Measurements from ENCODE around the gene STK17A.
"Not testable (repeated sequence)": the region's sequence is repeated elsewhere in the genome, so short reads cannot be mapped to it uniquely, and the experiment has no call there.

The STK17A gene

DNA sequence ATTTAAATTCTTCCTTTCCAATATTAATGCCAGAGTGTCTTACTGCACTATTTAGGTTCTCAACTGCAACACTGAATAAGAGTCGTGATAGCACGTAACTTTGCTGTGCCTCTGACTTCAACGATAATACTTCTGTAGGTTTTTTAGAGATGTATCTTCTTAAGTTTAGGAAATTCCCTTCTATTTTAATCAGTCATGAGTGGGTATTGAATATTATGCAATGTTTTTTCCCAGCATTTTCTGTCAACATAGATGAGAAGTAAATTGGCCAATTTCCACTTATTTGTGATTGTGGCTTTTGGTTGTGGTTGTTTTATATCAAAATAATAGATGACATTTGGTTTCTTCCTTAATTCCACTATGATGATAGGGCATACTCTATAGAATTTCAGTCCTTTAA, 6.7 kb upstream of the STK17A start:
- Mint-ChIP-seq H3K4me3 (no peak overlapping the region), H3K36me3 (no peaks in the 10 kb centered on the region), H3K4me1 (peaks cover 29% of the 10 kb centered on the region), H3K27me3 (peaks cover 5% of the 10 kb centered on the region), H3K27ac (no peak overlapping the region), H3K9me3 (no peaks in the 10 kb centered on the region)
- no peak for DNase-seq
- CTCF ChIA-PET, result interaction anchor here (2.5 kb wide), 1 partner anchor 124 kb away, joined by 9 read pairs; no protein-coding TSS in a partner anchor

DNA sequence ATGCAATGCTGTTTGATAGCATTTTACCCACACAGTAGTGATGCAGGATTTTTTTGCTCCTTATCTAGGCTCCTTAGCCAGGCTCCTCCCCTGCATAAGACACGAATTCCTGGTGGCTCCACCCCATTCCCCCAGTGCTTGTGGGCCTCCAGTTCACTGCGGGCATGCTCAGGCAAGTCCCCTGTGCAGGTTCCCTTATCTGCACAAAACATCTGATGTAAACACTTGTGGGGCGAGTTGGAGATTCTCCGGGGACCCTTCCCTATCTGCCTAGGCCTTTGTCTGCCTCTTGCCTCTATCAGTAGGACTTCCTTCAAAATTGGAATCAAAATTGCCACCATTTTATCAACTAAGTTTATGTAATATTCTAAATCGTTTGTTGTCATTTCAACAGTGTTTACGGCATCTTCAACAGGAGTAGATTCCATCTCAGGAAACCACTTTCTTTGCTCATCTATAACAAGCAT, 5.4 kb upstream of the STK17A start:
- DNase-seq, result no peak
- Mint-ChIP-seq H3K27me3 (peaks cover 15% of the 10 kb centered on the region), H3K9me3 (no peaks in the 10 kb centered on the region), H3K4me3 (no peak overlapping the region), H3K4me1 (peaks cover 30% of the 10 kb centered on the region), H3K36me3 (no peaks in the 10 kb centered on the region), H3K27ac (no peak overlapping the region)
- CTCF ChIA-PET, result no interaction called here

DNA sequence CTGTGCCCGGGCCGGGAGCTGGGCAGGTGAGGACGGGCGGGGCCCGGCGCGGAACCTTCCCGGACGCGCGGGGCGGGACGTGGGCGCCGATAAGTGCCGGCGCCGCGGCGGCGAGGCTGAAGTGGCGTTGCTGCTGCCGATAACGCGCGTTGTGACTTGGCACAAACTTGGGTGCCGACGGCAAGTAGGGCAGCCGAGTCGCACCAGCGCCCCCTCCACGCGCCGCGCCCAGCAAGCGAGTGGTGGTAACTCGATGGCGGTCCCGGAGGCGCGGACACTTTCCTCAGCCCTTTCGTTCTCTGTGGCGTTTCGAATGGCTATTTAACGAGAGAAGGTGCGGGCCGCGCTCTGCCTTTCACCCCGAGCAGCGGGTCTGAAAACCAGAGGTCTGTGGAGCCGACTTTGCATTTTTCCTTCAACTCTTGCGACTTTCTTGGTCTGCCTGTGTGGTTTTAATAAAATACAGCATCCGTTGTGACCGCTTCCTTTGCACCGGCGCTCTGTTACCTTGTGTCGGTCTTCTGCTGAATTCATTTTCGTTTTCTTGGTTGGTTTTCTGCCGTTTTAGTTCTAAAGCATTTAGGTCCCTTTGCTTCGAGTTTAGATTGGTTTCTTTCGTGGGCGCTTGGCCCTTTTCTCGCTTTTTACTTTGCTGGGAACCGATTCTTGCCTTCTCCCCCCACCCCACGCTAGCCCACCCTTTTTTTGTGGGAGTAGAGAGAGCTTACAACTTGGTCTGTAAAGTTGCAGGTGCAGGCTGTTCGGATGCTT, 701 bp downstream of the STK17A start:
- Mint-ChIP-seq H3K27ac (peak overlapping the region; percentile 99), H3K4me3 (peak overlapping the region; percentile 97), H3K4me1 (peaks cover 29% of the 10 kb centered on the region), H3K27me3 (peaks cover 18% of the 10 kb centered on the region), H3K36me3 (peaks cover 25% of the 10 kb centered on the region), H3K9me3 (no peaks in the 10 kb centered on the region)
- peak; percentile 78 for DNase-seq
- CTCF ChIA-PET, result interaction anchor here (0.6 to 10.9 kb wide), 45 partner anchors 8 to 647 kb away, joined by 3 to 393 read pairs (median 8); partner anchors contain the start of gene COA1

DNA sequence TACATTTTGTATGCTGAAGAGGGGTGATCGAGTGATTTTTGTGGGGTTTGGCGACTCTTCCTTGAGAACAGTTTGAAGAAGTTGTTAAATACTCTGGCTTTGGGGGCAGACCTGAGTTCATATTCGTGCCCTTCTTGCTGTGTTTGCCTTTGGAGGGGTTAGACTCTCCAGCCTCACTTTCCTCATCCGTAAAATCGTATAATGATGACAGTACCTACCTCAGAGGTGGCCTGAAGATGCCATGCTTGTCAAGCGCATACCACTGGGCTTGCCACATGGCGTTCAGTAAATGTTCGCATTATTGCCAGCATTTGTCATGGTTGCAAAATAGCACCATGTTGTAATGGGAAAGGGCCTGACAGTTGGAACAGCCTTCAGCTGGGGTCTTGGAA, 1.3 kb downstream of the STK17A start:
- Mint-ChIP-seq H3K9me3 (no peaks in the 10 kb centered on the region), H3K27ac (peak overlapping the region; percentile 99), H3K27me3 (peaks cover 18% of the 10 kb centered on the region), H3K4me1 (peaks cover 34% of the 10 kb centered on the region), H3K36me3 (peaks cover 28% of the 10 kb centered on the region), H3K4me3 (peak overlapping the region; percentile 97)
- CTCF ChIA-PET, result interaction anchor here (1.2 to 10.9 kb wide), 5 partner anchors 44 to 255 kb away, joined by 4 to 393 read pairs (median 39); no protein-coding TSS in a partner anchor
- DNase-seq, result peak; percentile 51

DNA sequence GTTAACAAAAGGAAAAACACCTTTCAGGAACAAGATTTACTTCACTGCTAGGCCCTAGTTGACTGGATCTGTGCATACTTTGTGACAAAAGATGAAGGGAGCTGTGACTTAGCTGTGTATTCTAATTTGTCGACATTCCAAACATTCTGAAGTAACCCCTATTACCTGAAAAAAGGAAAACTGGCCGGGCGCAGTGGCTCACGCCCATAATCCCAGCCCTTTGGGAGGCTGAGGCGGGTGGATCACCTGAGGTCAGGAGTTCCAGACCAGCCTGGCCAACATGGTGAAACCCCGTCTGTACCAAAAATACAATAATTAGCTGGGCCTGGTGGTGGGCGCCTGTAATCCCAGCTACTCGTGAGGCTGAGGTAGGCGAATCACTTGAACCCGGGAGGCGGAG, 1.8 kb downstream of the STK17A start:
- not testable (repeated sequence) for H3K9me3 Mint-ChIP-seq, DNase-seq
- Mint-ChIP-seq H3K27ac (peak overlapping the region; percentile 99), H3K36me3 (peaks cover 31% of the 10 kb centered on the region), H3K4me1 (peaks cover 39% of the 10 kb centered on the region), H3K27me3 (peaks cover 18% of the 10 kb centered on the region), H3K4me3 (peak overlapping the region; percentile 97)
- CTCF ChIA-PET, result interaction anchor here (0.7 to 10.9 kb wide), 6 partner anchors 43 to 254 kb away, joined by 3 to 393 read pairs (median 24); no protein-coding TSS in a partner anchor

DNA sequence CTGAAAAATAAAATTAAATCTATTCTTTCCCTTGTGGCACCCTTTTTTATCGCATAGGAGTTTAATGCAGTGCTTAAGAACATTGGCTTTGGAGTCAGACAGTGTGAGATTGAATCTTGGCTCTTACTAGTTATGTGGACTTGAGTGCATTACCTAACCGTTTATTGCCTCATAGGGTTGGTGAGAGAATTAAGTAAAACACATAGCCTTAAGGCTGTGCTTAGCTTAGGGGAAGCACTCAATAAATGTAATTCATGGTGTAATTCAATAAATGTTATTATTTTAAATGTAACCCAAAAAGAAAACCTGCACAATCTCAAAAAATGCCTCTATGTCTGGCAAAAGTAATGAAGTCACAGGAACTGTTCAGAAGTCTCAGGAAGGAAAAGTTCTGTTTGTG, 2.7 kb downstream of the STK17A start:
- Mint-ChIP-seq H3K9me3 (no peaks in the 10 kb centered on the region), H3K27me3 (peaks cover 16% of the 10 kb centered on the region), H3K36me3 (peaks cover 33% of the 10 kb centered on the region), H3K4me3 (peak overlapping the region; percentile 97), H3K27ac (peak overlapping the region; percentile 99), H3K4me1 (peaks cover 47% of the 10 kb centered on the region)
- no peak for DNase-seq
- CTCF ChIA-PET, result interaction anchor here (0.7 to 10.9 kb wide), 4 partner anchors 58 to 253 kb away, joined by 3 to 393 read pairs (median 59); no protein-coding TSS in a partner anchor

DNA sequence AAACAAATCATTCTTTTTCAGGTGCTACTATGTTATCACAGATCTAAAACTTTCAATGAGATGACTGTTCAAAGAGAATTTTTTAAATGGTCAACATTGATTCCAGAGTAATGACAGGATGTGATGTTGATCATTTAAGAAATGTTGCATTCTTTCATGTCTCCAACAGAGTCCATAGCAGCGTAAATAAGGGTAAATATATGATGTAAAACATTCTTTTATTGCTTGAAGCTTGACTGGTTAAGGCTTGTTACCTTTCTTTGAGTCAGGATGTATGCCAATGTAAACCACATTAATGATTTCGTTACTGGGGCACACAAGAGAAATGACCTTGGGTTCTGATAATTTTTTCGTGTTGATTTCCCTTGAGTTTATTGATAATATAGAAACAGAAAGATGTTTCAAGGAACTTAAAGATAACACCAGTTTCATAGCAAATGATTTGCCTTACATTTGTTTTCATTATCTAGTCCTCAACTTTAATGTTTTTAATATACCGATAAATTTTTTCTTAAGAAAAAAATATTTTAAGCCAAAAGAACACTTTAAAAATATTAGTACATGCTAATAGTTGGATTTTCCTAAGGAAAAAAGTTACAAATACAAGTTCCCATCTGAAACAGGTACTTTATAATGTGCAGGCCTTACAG, 3.5 kb downstream of the STK17A start:
- Mint-ChIP-seq H3K4me3 (peak overlapping the region; percentile 97), H3K36me3 (peaks cover 34% of the 10 kb centered on the region), H3K4me1 (peaks cover 54% of the 10 kb centered on the region), H3K9me3 (no peaks in the 10 kb centered on the region), H3K27ac (peak overlapping the region; percentile 99), H3K27me3 (peaks cover 12% of the 10 kb centered on the region)
- no peak for DNase-seq
- CTCF ChIA-PET, result interaction anchor here (1.0 to 10.9 kb wide), 4 partner anchors 64 to 253 kb away, joined by 3 to 393 read pairs (median 59); no protein-coding TSS in a partner anchor

DNA sequence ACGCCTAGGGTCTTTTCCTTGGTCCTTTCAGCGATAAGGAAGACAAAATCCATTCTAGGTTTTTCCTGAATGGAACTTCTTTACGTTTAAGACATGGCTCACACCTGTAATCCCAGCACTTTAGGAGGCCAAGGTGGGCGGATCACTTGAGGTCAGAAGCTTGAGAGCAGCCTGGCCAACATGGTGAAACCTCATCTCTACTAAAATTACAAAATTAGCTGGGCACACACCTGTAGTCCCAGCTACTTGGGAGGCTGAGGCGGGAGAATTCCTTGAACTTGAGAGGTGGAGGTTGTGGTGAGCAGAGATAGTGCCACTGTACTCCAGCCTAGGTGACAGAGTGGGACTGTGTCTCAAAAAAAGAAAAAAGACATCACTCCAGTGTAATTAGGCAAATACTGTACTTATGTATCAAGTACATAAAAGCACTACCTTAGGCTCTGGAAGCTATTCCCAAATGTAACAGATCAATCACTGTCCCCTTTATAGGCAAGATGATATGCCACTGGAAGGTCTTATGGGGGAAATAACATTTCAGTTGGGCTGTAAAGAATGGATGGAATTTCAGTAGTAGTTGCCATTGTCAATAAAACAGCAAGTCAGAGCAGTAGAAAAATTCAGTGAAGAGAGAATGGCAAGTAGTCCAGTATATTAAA, 5.7 kb downstream of the STK17A start:
- Mint-ChIP-seq H3K4me3 (peak overlapping the region; percentile 9), H3K36me3 (peaks cover 46% of the 10 kb centered on the region), H3K4me1 (peaks cover 66% of the 10 kb centered on the region), H3K27ac (peak overlapping the region; percentile 24), H3K27me3 (no peaks in the 10 kb centered on the region), H3K9me3 (no peaks in the 10 kb centered on the region)
- CTCF ChIA-PET, result interaction anchor here (0.7 to 10.9 kb wide), 6 partner anchors 9 to 251 kb away, joined by 3 to 393 read pairs (median 3); no protein-coding TSS in a partner anchor
- DNase-seq, result no peak

DNA sequence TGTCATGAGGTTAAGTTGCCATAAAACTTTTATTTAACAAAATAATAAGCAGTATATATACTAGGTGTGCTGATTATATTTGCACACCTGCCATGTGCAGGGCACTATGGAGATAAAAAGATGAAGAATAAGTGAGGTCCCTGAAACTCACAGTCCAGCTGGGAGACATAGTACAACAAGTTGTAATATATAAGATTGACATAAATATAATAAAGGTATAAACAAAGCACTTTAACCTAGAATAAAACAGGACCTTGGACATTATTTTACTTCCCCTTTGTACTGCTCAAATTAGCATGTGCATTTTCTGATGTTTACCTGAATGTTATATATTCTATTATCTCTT, 6.2 kb downstream of the STK17A start:
- no peak for DNase-seq
- no peak overlapping the region for H3K4me3 Mint-ChIP-seq
- H3K9me3 Mint-ChIP-seq, result no peaks in the 10 kb centered on the region
- no peak overlapping the region for H3K27ac Mint-ChIP-seq
- CTCF ChIA-PET, result interaction anchor here (8.3 kb wide), 1 partner anchor 62 kb away, joined by 108 read pairs; no protein-coding TSS in a partner anchor
- H3K27me3 Mint-ChIP-seq, result no peaks in the 10 kb centered on the region
- H3K36me3 Mint-ChIP-seq, result peaks cover 42% of the 10 kb centered on the region
- H3K4me1 Mint-ChIP-seq, result peaks cover 71% of the 10 kb centered on the region

DNA sequence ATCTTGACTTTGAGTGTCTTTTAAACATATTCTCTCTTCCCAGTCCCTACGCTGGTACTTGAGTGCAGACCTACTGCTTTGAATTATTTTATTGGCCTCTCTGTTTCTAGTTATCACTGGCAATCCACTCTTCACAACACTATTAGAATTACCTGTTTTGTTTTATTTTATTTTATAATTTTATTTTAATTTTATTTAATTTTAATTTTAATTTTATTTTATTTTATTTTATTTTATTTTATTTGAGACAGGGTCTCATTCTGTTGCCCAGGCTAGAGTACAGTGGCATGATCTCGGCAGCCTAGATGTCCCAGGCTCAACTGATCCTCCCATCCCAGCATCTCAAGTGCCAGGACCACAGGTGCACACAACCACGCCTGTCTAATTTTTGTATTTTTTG, 6.8 kb downstream of the STK17A start:
- H3K36me3 Mint-ChIP-seq, result peaks cover 39% of the 10 kb centered on the region
- no peak for DNase-seq

DNA sequence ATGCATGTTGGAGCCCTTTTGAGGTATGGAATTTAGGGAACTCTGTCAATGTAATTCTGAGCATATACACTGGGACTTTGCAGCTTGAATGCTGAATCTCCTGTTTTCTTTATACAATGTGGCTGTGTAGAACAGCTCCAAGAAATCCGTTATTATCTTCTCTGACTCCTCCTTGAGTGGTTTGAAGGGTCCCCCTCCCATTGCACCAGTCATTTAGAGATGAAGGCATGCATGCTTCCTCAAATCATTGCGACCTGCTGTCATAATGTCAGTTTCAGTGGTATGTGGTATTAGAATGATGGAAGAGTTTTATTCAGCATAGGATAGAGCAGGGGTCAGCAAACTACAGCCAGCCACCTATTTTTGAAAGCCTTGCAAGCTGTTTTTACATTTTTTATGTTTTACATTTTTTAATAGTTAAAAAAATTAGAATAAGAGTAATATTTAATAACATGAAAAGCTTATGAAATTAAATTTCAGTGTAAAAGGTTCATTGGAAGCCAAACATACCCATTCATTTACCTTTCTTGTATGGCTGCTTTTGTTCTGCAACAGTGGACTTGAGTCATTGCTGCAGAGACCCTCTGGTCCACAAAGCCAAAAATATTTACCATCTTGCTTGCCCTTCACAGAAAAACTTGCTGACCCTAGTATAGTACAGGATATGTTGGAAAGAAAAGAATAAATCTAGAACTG, 8.1 kb downstream of the STK17A start:
- Mint-ChIP-seq H3K27ac (peak overlapping the region; percentile 46), H3K4me1 (peaks cover 85% of the 10 kb centered on the region), H3K36me3 (peaks cover 39% of the 10 kb centered on the region), H3K27me3 (no peaks in the 10 kb centered on the region), H3K9me3 (no peaks in the 10 kb centered on the region), H3K4me3 (no peak overlapping the region)
- DNase-seq, result no peak
- CTCF ChIA-PET, result interaction anchor here (0.6 to 1.9 kb wide), 6 partner anchors 8 to 110 kb away, joined by 3 to 14 read pairs (median 3); partner anchors contain the start of gene STK17A

More for the DNA sequence above, 6.8 kb downstream of the STK17A start:
- Mint-ChIP-seq H3K27ac (no peak overlapping the region), H3K9me3 (no peaks in the 10 kb centered on the region), H3K4me3 (no peak overlapping the region), H3K27me3 (no peaks in the 10 kb centered on the region), H3K4me1 (peaks cover 77% of the 10 kb centered on the region)
- CTCF ChIA-PET, result interaction anchor here (0.7 kb wide), 1 partner anchor 659 kb away, joined by 3 read pairs; no protein-coding TSS in a partner anchor

DNA sequence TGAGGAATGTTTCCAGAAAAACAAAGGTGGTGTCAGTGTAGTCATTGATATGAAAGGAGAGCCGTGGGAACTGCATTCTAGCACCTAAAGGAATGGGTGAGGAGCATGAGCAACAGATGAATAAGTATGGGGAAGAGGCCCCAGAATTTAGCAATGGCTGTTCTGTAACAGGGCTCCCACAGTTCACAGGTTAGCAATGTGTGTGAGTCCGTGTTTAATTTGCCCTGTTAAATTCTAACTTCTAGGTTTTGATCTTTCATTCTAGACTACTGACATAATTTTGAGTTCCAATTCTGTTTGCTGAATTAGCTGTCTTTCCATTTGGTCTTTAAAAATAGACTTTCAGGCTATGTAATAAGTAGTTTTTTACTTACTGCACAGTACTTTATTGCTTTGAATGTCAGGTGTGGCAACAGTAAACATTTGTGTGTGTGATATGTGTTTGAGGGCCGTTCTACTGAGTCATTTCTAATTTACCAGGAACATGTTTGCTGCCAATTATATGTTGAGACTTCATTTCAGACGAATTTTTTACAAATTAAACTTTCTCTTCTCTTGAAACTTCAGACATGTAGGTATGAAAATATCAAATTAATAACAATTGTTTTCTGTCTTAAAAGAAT, 8.8 kb downstream of the STK17A start:
- H3K9me3 Mint-ChIP-seq, result no peaks in the 10 kb centered on the region
- CTCF ChIA-PET, result interaction anchor here (0.9 to 1.9 kb wide), 3 partner anchors 9 to 53 kb away, joined by 3 to 14 read pairs (median 4); partner anchors contain the start of gene STK17A
- no peaks in the 10 kb centered on the region for H3K27me3 Mint-ChIP-seq
- H3K27ac Mint-ChIP-seq, result peak overlapping the region; percentile 46
- peaks cover 81% of the 10 kb centered on the region for H3K4me1 Mint-ChIP-seq
- H3K36me3 Mint-ChIP-seq, result peaks cover 39% of the 10 kb centered on the region
- DNase-seq, result no peak
- no peak overlapping the region for H3K4me3 Mint-ChIP-seq

DNA sequence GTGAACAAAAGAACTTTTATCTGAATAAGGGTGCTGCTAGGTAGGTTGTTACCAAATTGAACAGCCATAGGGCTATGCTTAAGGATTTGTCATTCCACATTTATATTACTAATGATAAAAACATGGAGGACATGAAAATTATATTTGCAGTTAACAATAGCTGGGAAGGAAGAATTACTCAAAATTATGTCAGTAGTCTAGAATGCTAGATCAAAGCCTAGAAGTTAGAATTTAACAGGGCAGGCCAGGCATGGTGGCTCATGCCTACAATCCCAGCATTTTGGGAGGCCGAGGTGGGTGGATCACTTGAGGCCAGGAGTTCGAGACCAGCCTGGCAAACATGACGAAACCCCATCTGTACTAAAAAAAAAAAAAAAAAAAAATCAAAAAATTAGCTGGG, 9.4 kb downstream of the STK17A start:
- H3K27ac Mint-ChIP-seq, result peak overlapping the region; percentile 24
- CTCF ChIA-PET, result interaction anchor here (1.9 kb wide), 1 partner anchor 10 kb away, joined by 14 read pairs; the partner anchor contains the start of gene STK17A
- peaks cover 80% of the 10 kb centered on the region for H3K4me1 Mint-ChIP-seq
- no peak for DNase-seq
- no peak overlapping the region for H3K4me3 Mint-ChIP-seq
- H3K36me3 Mint-ChIP-seq, result peaks cover 40% of the 10 kb centered on the region
- no peaks in the 10 kb centered on the region for H3K9me3 Mint-ChIP-seq
- no peaks in the 10 kb centered on the region for H3K27me3 Mint-ChIP-seq

Data from activated naive CD4-positive, alpha-beta T cell treated with anti-CD3 and anti-CD28 coated beads, Interleukin-2, amount 10 ng/mL, durations not matched to agents 7 days and 5 days (primary cell).